ENCODE results near the gene OFD1.

Gene OFD1

GRCh38 chrX:13791145-13791544, 56.6 kb downstream of the OFD1 start:
- DNase-seq (ENCODE audit: extremely low spot score) = no peak
- TF ChIP-seq FOXA1 (IDR thresholded peaks at IDR 0.05) = no peak
- TF ChIP-seq NFRKB (IDR thresholded peaks at IDR 0.05) = no peak
- no peak for TF ChIP-seq ELF4 (IDR thresholded peaks at IDR 0.05)
- no peak for TF ChIP-seq CTBP1 (IDR thresholded peaks at IDR 0.05; ENCODE audit: borderline replicate concordance)
- no peak for TF ChIP-seq TARDBP (IDR thresholded peaks at IDR 0.05)
- TF ChIP-seq SP1 (IDR thresholded peaks at IDR 0.05) = no peak
- TF ChIP-seq LEF1 (IDR thresholded peaks at IDR 0.05; ENCODE audit: borderline replicate concordance) = no peak
- no peak for TF ChIP-seq PKNOX1 (IDR thresholded peaks at IDR 0.05)
- no peak for TF ChIP-seq SUZ12 (IDR thresholded peaks at IDR 0.05)
- no peak for TF ChIP-seq FOXK2 (IDR thresholded peaks at IDR 0.05)
- TF ChIP-seq BHLHE40 (IDR thresholded peaks at IDR 0.05; ENCODE audit: borderline replicate concordance) = no peak
- no peak for TF ChIP-seq HDGF (IDR thresholded peaks at IDR 0.05; ENCODE audit: borderline replicate concordance)
- TF ChIP-seq L3MBTL2 (conservative IDR thresholded peaks at IDR 0.05) = no peak
- no peak for TF ChIP-seq ZNF384 (IDR thresholded peaks at IDR 0.05)
- TF ChIP-seq ARNT (IDR thresholded peaks at IDR 0.05) = no peak
- TF ChIP-seq FOXM1 (IDR thresholded peaks at IDR 0.05; ENCODE audit: borderline replicate concordance) = no peak
- CTCF ChIA-PET = no interaction called here
- POLR2A ChIA-PET = no interaction called here

- CTCF ChIA-PET = no interaction called here
- POLR2A ChIA-PET = no interaction called here
- TF ChIP-seq L3MBTL2 (conservative IDR thresholded peaks at IDR 0.05) (no peak), FOXA1 (IDR thresholded peaks at IDR 0.05) (no peak), SP1 (IDR thresholded peaks at IDR 0.05) (no peak), TARDBP (IDR thresholded peaks at IDR 0.05) (no peak), ZNF384 (IDR thresholded peaks at IDR 0.05) (no peak), BHLHE40 (IDR thresholded peaks at IDR 0.05; ENCODE audit: borderline replicate concordance) (no peak), SUZ12 (IDR thresholded peaks at IDR 0.05) (no peak), FOXM1 (IDR thresholded peaks at IDR 0.05; ENCODE audit: borderline replicate concordance) (no peak), ARNT (IDR thresholded peaks at IDR 0.05) (no peak), FOXK2 (IDR thresholded peaks at IDR 0.05) (no peak)
- DNase-seq (ENCODE audit: extremely low spot score) = no peak
Observed at GRCh38 chrX:13791559-13791958, 57.0 kb downstream of the OFD1 start.

- POLR2A ChIA-PET = no interaction called here
- no peak for DNase-seq (ENCODE audit: extremely low spot score)
- no peak for TF ChIP-seq LEF1 (IDR thresholded peaks at IDR 0.05; ENCODE audit: borderline replicate concordance)
- TF ChIP-seq BHLHE40 (IDR thresholded peaks at IDR 0.05; ENCODE audit: borderline replicate concordance) = no peak
- TF ChIP-seq TARDBP (IDR thresholded peaks at IDR 0.05) = no peak
- no peak for TF ChIP-seq SUZ12 (IDR thresholded peaks at IDR 0.05)
- TF ChIP-seq ZNF384 (IDR thresholded peaks at IDR 0.05) = no peak
- TF ChIP-seq CTBP1 (IDR thresholded peaks at IDR 0.05; ENCODE audit: borderline replicate concordance) = no peak
- no peak for TF ChIP-seq ARNT (IDR thresholded peaks at IDR 0.05)
- TF ChIP-seq HDGF (IDR thresholded peaks at IDR 0.05; ENCODE audit: borderline replicate concordance) = no peak
- TF ChIP-seq FOXM1 (IDR thresholded peaks at IDR 0.05; ENCODE audit: borderline replicate concordance) = no peak
- TF ChIP-seq L3MBTL2 (conservative IDR thresholded peaks at IDR 0.05) = no peak
- no peak for TF ChIP-seq ELF4 (IDR thresholded peaks at IDR 0.05)
- TF ChIP-seq PKNOX1 (IDR thresholded peaks at IDR 0.05) = no peak
- no peak for TF ChIP-seq FOXK2 (IDR thresholded peaks at IDR 0.05)
- no peak for TF ChIP-seq FOXA1 (IDR thresholded peaks at IDR 0.05)
- TF ChIP-seq NFRKB (IDR thresholded peaks at IDR 0.05) = no peak
- TF ChIP-seq SP1 (IDR thresholded peaks at IDR 0.05) = no peak
- CTCF ChIA-PET = no interaction called here
Observed at GRCh38 chrX:13793897-13794296, 59.3 kb downstream of the OFD1 start.

- DNase-seq (ENCODE audit: extremely low spot score) = no peak
- ChIA-PET CTCF (no interaction called here), POLR2A (no interaction called here)
- no peak for TF ChIP-seq NFRKB (IDR thresholded peaks at IDR 0.05)
- no peak for TF ChIP-seq ELF4 (IDR thresholded peaks at IDR 0.05)
- TF ChIP-seq LEF1 (IDR thresholded peaks at IDR 0.05; ENCODE audit: borderline replicate concordance) = no peak
- no peak for TF ChIP-seq CTBP1 (IDR thresholded peaks at IDR 0.05; ENCODE audit: borderline replicate concordance)
- no peak for TF ChIP-seq HDGF (IDR thresholded peaks at IDR 0.05; ENCODE audit: borderline replicate concordance)
- no peak for TF ChIP-seq SUZ12 (IDR thresholded peaks at IDR 0.05)
- no peak for TF ChIP-seq TARDBP (IDR thresholded peaks at IDR 0.05)
- TF ChIP-seq PKNOX1 (IDR thresholded peaks at IDR 0.05) = no peak
- no peak for TF ChIP-seq SP1 (IDR thresholded peaks at IDR 0.05)
- TF ChIP-seq BHLHE40 (IDR thresholded peaks at IDR 0.05; ENCODE audit: borderline replicate concordance) = no peak
Observed at GRCh38 chrX:13794417-13794816, 59.9 kb downstream of the OFD1 start.

- no peak for TF ChIP-seq BHLHE40 (IDR thresholded peaks at IDR 0.05; ENCODE audit: borderline replicate concordance)
- TF ChIP-seq FOXA1 (IDR thresholded peaks at IDR 0.05) = no peak
- TF ChIP-seq PKNOX1 (IDR thresholded peaks at IDR 0.05) = no peak
- no peak for TF ChIP-seq FOXK2 (IDR thresholded peaks at IDR 0.05)
- DNase-seq (ENCODE audit: extremely low spot score) = no peak
- CTCF ChIA-PET = no interaction called here
- POLR2A ChIA-PET = no interaction called here
Observed at GRCh38 chrX:13797512-13797911, 63.0 kb downstream of the OFD1 start.

- TF ChIP-seq ZNF384 (IDR thresholded peaks at IDR 0.05) = no peak
- TF ChIP-seq HDGF (IDR thresholded peaks at IDR 0.05; ENCODE audit: borderline replicate concordance) = no peak
- no peak for TF ChIP-seq BHLHE40 (IDR thresholded peaks at IDR 0.05; ENCODE audit: borderline replicate concordance)
- TF ChIP-seq CTBP1 (IDR thresholded peaks at IDR 0.05; ENCODE audit: borderline replicate concordance) = no peak
- no peak for TF ChIP-seq SUZ12 (IDR thresholded peaks at IDR 0.05)
- no peak for TF ChIP-seq NFRKB (IDR thresholded peaks at IDR 0.05)
- TF ChIP-seq FOXK2 (IDR thresholded peaks at IDR 0.05) = no peak
- TF ChIP-seq TARDBP (IDR thresholded peaks at IDR 0.05) = no peak
- TF ChIP-seq FOXM1 (IDR thresholded peaks at IDR 0.05; ENCODE audit: borderline replicate concordance) = no peak
- TF ChIP-seq SP1 (IDR thresholded peaks at IDR 0.05) = no peak
- no peak for DNase-seq (ENCODE audit: extremely low spot score)
- CTCF ChIA-PET = no interaction called here
- POLR2A ChIA-PET = no interaction called here
Observed at GRCh38 chrX:13798184-13798583, 63.6 kb downstream of the OFD1 start.

Measured in HEK293T (cell line).